HEK293T (cell line): ENCODE results near the gene WDR37.

ENCODE experiments used
- BHLHE40 ChIP-seq: fragments of 450-650 bp; IDR thresholded peaks from 2 replicates; pipeline ENCODE4 v1.6.1; 2016; ENCODE audit warnings: mild to moderate bottlenecking, moderate library complexity, borderline replicate concordance
- FOXK2 ChIP-seq: fragments of 450-650 bp; IDR thresholded peaks from 2 replicates; pipeline ENCODE4 v1.6.1; 2016; ENCODE audit warnings: mild to moderate bottlenecking
- FOXM1 ChIP-seq: fragments of 450-650 bp; IDR thresholded peaks from 2 replicates; pipeline ENCODE4 v1.6.1; 2017; ENCODE audit warnings: mild to moderate bottlenecking, borderline replicate concordance
- HDGF ChIP-seq: fragments of 450-650 bp; IDR thresholded peaks from 2 replicates; pipeline ENCODE4 v1.6.1; 2017; ENCODE audit warnings: antibody characterized with exemption, borderline replicate concordance
- SP1 ChIP-seq: fragments of 450-650 bp; IDR thresholded peaks from 2 replicates; pipeline ENCODE4 v1.6.1; 2017
- ZNF384 ChIP-seq: fragments of 450-650 bp; IDR thresholded peaks from 2 replicates; pipeline ENCODE4 v1.6.1; 2016

GRCh38 chr10:1117651-1118050, 61.5 kb downstream of the WDR37 start:
- no peak for TF ChIP-seq ZNF384
- no peak for TF ChIP-seq SP1
- no peak for TF ChIP-seq BHLHE40
- no peak for TF ChIP-seq FOXM1
- no peak for TF ChIP-seq HDGF
- no peak for TF ChIP-seq FOXK2
